Smooth muscle cell (in vitro differentiated cells): ENCODE measurements around the gene FAM124A. TPM values are rescaled to one million over a fixed set of nuclear protein-coding genes. Genes with fewer than 3 reads are reported as not detected.

Experiments
- DNase-seq: peaks from one replicate; lab custom pipeline; 2025; ENCODE audit not compliant: unreplicated experiment; lab: John Stamatoyannopoulos, UW
- H2AFZ ChIP-seq: fragments of 200-600 bp; sonication (generic); 2 replicates; pipeline ENCODE4 v1.6.0; 2016; ENCODE audit warnings: antibody characterized with exemption, low read depth, mild to moderate bottlenecking
- H3F3A ChIP-seq: fragments of 200-600 bp; sonication (generic); 2 replicates; pipeline ENCODE4 v1.6.0; 2017; ENCODE audit warnings: antibody characterized with exemption, low read depth
- H3K27ac ChIP-seq: fragments of 200-600 bp; sonication (generic); 2 replicates; pipeline ENCODE4 v1.5.1; 2016; ENCODE audit warnings: low read depth, mild to moderate bottlenecking
- H3K27me3 ChIP-seq: fragments of 200-600 bp; sonication (generic); 2 replicates; pipeline ENCODE4 v1.6.1; 2016; ENCODE audit warnings: low read depth, mild to moderate bottlenecking
- H3K36me3 ChIP-seq: fragments of 200-600 bp; sonication (generic); 2 replicates; pipeline ENCODE4 v1.5.1; 2016; ENCODE audit warnings: low read depth
- H3K4me1 ChIP-seq: fragments of 200-600 bp; sonication (generic); 2 replicates; pipeline ENCODE4 v1.5.1; 2016; ENCODE audit warnings: low read depth
- H3K4me2 ChIP-seq: fragments of 200-600 bp; sonication (generic); 2 replicates; pipeline ENCODE4 v1.6.0; 2016; ENCODE audit warnings: mild to moderate bottlenecking
- H3K4me3 ChIP-seq: fragments of 200-600 bp; sonication (generic); 2 replicates; pipeline ENCODE4 v1.5.1; 2016; ENCODE audit warnings: mild to moderate bottlenecking
- H3K79me2 ChIP-seq: fragments of 200-600 bp; sonication (generic); 2 replicates; pipeline ENCODE4 v1.6.0; 2016; ENCODE audit warnings: low read depth, mild to moderate bottlenecking
- H3K9ac ChIP-seq: fragments of 200-600 bp; sonication (generic); 2 replicates; pipeline ENCODE4 v1.6.0; 2016; ENCODE audit warnings: low read depth
- H3K9me3 ChIP-seq: fragments of 200-600 bp; sonication (generic); replicated peaks from 2 replicates; pipeline ENCODE4 v1.5.1; 2016; ENCODE audit warnings: low read depth
- H4K20me1 ChIP-seq: fragments of 200-600 bp; sonication (generic); 2 replicates; pipeline ENCODE4 v1.6.0; 2016; ENCODE audit warnings: low read depth
- CTCF ChIP-seq: fragments of 200-600 bp; sonication (generic); IDR thresholded peaks from 2 replicates; pipeline ENCODE4 v1.5.1; 2017; ENCODE audit warnings: borderline replicate concordance, mild to moderate bottlenecking, antibody characterized with exemption; ENCODE audit not compliant: insufficient read depth, poor library complexity, severe bottlenecking
- WGBS: methylation state at CpG from one replicate; pipeline ENCODE4 v1.1.7; 2016; ENCODE audit warnings: low lambda C conversion rate; 5-methylcytosine and 5-hydroxymethylcytosine counted together
- polyA plus RNA-seq: library from polyadenylated mRNA; unstranded; fragments of >200 nt; fragmentation: Nextera tagmentation; extraction: Ambion mirVana; gene quantifications from 2 replicates; pipeline ENCODE4 v1.2.1, GENCODE V29; 2016
- total RNA-seq: library from RNA; depleted of rRNA; stranded (reverse); fragments of >200 nt; gene quantifications from 2 replicates; pipeline ENCODE4 v1.2.3, GENCODE V29; 2014

FAM124A gene
- total and polyA plus RNA-seq, 2 experiments from 2014 or later: 0.06 TPM; not detected in 1

GRCh38 chr13:51243832-51244231 lies 21.6 kb downstream of the FAM124A start:
- no peak for TF ChIP-seq CTCF
- Histone ChIP-seq H4K20me1 (no peaks in the 10 kb centered on the region), H2AFZ (no peak overlapping the region), H3K27me3 (peaks cover 21% of the 10 kb centered on the region), H3K4me1 (peaks cover 29% of the 10 kb centered on the region), H3K4me3 (no peak overlapping the region), H3K9ac (no peak overlapping the region), H3K4me2 (no peak overlapping the region), H3K27ac (no peak overlapping the region), H3F3A (no peaks in the 10 kb centered on the region), H3K36me3 (no peaks in the 10 kb centered on the region), H3K79me2 (no peaks in the 10 kb centered on the region), H3K9me3 (no peaks in the 10 kb centered on the region)
- no peak for DNase-seq
- 38% methylated on average over 8 of the region's 8 CpGs for WGBS

GRCh38 chr13:51244637-51245405 lies 22.6 kb downstream of the FAM124A start:
- no peak for TF ChIP-seq CTCF
- no peak overlapping the region for H3K4me2 ChIP-seq
- no peak overlapping the region for H3K4me3 ChIP-seq
- H3K27ac ChIP-seq: no peak overlapping the region
- WGBS: 68% methylated on average over 12 of the region's 14 CpGs
- no peak overlapping the region for H2AFZ ChIP-seq
- H3K9ac ChIP-seq: no peak overlapping the region
- H3K4me1 ChIP-seq: peaks cover 29% of the 10 kb centered on the region
- H3K79me2 ChIP-seq: no peaks in the 10 kb centered on the region
- H3K9me3 ChIP-seq: no peaks in the 10 kb centered on the region
- no peaks in the 10 kb centered on the region for H4K20me1 ChIP-seq
- DNase-seq: no peak
- H3K27me3 ChIP-seq: peaks cover 23% of the 10 kb centered on the region
- no peaks in the 10 kb centered on the region for H3K36me3 ChIP-seq
- H3F3A ChIP-seq: no peaks in the 10 kb centered on the region

GRCh38 chr13:51245583-51245982 lies 23.4 kb downstream of the FAM124A start:
- Histone ChIP-seq H3F3A (no peaks in the 10 kb centered on the region), H3K36me3 (no peaks in the 10 kb centered on the region), H2AFZ (no peak overlapping the region), H3K79me2 (no peaks in the 10 kb centered on the region), H3K9ac (no peak overlapping the region), H3K9me3 (no peaks in the 10 kb centered on the region), H3K4me3 (no peak overlapping the region), H3K4me1 (peaks cover 29% of the 10 kb centered on the region), H4K20me1 (no peaks in the 10 kb centered on the region), H3K4me2 (no peak overlapping the region), H3K27ac (no peak overlapping the region), H3K27me3 (peaks cover 23% of the 10 kb centered on the region)
- WGBS: 84% methylated on average over 2 of the region's 2 CpGs
- TF ChIP-seq CTCF: no peak
- no peak for DNase-seq

GRCh38 chr13:51246025-51246417 lies 23.8 kb downstream of the FAM124A start:
- Histone ChIP-seq H4K20me1 (no peaks in the 10 kb centered on the region), H3K9me3 (no peaks in the 10 kb centered on the region), H3K4me2 (no peak overlapping the region), H3F3A (no peaks in the 10 kb centered on the region), H3K27ac (no peak overlapping the region), H3K27me3 (peaks cover 23% of the 10 kb centered on the region), H3K79me2 (no peaks in the 10 kb centered on the region), H2AFZ (no peak overlapping the region), H3K36me3 (no peaks in the 10 kb centered on the region), H3K4me3 (no peak overlapping the region), H3K9ac (no peak overlapping the region), H3K4me1 (peaks cover 29% of the 10 kb centered on the region)
- TF ChIP-seq CTCF: no peak
- WGBS: 70% methylated on average over 4 of the region's 4 CpGs
- no peak for DNase-seq
